ENCODE results near the gene CLPTM1. TPM values are rescaled to one million over a fixed set of nuclear protein-coding genes. Genes with fewer than 3 reads are reported as not detected.

The CLPTM1 gene, protein sequence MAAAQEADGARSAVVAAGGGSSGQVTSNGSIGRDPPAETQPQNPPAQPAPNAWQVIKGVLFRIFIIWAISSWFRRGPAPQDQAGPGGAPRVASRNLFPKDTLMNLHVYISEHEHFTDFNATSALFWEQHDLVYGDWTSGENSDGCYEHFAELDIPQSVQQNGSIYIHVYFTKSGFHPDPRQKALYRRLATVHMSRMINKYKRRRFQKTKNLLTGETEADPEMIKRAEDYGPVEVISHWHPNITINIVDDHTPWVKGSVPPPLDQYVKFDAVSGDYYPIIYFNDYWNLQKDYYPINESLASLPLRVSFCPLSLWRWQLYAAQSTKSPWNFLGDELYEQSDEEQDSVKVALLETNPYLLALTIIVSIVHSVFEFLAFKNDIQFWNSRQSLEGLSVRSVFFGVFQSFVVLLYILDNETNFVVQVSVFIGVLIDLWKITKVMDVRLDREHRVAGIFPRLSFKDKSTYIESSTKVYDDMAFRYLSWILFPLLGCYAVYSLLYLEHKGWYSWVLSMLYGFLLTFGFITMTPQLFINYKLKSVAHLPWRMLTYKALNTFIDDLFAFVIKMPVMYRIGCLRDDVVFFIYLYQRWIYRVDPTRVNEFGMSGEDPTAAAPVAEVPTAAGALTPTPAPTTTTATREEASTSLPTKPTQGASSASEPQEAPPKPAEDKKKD
- polyA plus RNA-seq (44.6 to 74.6 TPM (median 47.1 TPM) in 3 replicates), polyA minus RNA-seq (80.3 to 169 TPM (median 87.7 TPM) in 3 replicates)
- 167 TPM for polyA plus RNA-seq (2011; ENCODE audit: low read depth)
- 53.5 and 67.8 TPM in 2 replicates for polyA plus RNA-seq (2011; cell fraction: cytosol; rRNA removed)
- 88.7 and 102 TPM in 2 replicates for polyA plus RNA-seq (2011; cell fraction: nucleus; rRNA removed)
- 66.0 and 67.4 TPM in 2 replicates for polyA plus RNA-seq (2012; ENCODE audit: low replicate concordance)
- polyA minus RNA-seq (2011; cell fraction: cytosol; rRNA and poly(A)+ RNA removed), result 92.7 TPM
- 63.9 and 65.5 TPM in 2 replicates for polyA minus RNA-seq (2011; cell fraction: nucleus; rRNA and poly(A)+ RNA removed)

DNA sequence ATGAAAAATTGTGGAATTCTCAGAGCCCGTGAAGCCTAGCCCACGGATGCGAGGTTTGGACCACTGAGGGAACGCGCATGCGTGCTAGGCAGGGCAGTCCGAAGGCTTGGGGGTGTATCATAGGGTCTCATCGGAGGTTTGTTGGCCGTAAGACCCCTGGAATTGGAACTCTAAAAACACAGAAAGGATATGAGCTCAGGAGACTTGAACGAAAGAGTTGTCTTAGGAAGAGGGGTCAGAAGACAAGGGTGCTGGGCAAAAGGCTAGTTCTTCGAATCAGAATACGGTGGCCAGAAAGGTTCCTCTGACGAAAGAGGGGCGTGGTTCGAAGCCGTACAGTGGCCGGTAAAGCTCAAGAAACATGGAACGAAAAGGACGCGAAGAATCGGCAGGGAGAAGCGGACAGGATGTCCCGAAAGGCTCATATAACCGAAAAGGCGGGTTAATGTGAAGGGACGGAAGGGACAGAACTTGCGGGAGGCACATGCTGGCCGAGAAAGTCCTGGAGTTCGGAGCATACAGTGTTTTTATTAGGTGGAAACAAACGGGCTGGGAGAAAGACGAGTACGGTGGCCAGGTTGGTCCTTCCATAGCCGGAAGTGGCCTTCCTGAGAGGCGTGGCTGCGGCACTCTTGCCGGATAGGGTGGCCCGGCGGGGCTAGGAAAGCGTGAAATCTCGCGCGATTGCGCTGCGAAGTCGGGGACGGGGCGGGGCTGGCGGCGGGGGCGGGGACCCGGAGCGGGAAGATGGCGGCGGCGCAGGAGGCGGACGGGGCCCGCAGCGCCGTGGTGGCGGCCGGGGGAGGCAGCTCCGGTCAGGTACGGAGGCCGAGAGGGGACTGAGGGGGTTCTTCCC is at the start of gene CLPTM1:
Gene CLPTM1 (plus strand): TSS at position 732 of the 856 bp plus-strand sequence. CDS start 16 bp downstream, at position 748.
- no peaks in the 10 kb centered on the region for H3K27me3 ChIP-seq (ENCODE audit: control insufficient read depth, extremely low read depth, insufficient read depth, low read length)
- peaks cover 3 to 10% of the 10 kb centered on the region in 2 experiments for H3K36me3 ChIP-seq (ENCODE audit: control insufficient read depth in 2 of 2, extremely low read depth in 1 of 2, insufficient read depth in 2 of 2, low read length in 2 of 2)
- peaks cover 23% of the 10 kb centered on the region for H3K4me1 ChIP-seq (ENCODE audit: control insufficient read depth, extremely low read depth, insufficient read depth, low read length)
- peaks cover 6% of the 10 kb centered on the region for H4K20me1 ChIP-seq (ENCODE audit: control insufficient read depth, extremely low read depth, insufficient read depth, low read length)
- peak within 1 kb of the TSS; percentile 99 for H3K9ac ChIP-seq (ENCODE audit: control insufficient read depth, extremely low read depth, insufficient read depth, low read length)
- no peaks in the 10 kb centered on the region for H3K9me1 ChIP-seq (ENCODE audit: control insufficient read depth, extremely low read depth, insufficient read depth, low read length)
- H3K4me2 ChIP-seq (ENCODE audit: control insufficient read depth, extremely low read depth, insufficient read depth, low read depth, low read length), result peak within 1 kb of the TSS; percentile 96
- peak within 1 kb of the TSS; percentile 77 to 100 (median 96) for H3K4me3 ChIP-seq (ENCODE audit: control insufficient read depth in 2 of 3, extremely low read depth in 1 of 3, insufficient read depth in 2 of 3, low read depth in 1 of 3, low read length in 3 of 3)
- TF ChIP-seq CTCF (optimal IDR thresholded peaks at IDR 0.05 in 1 of 3, IDR thresholded peaks at IDR 0.05 in 1 of 3, conservative IDR thresholded peaks at IDR 0.05 in 1 of 3; ENCODE audit: extremely low read depth in 1 of 3, insufficient read depth in 2 of 3, low read length in 3 of 3), result no peak
- TF ChIP-seq EZH2 (IDR thresholded peaks at IDR 0.05; ENCODE audit: low read length), result no peak
- peak within 1 kb of the TSS; percentile 99 for H3K27ac ChIP-seq (ENCODE audit: control insufficient read depth, insufficient read depth, low read length)
- peak within 1 kb of the TSS; percentile 100 for H2AFZ ChIP-seq (ENCODE audit: control insufficient read depth, low read length)
- no peaks in the 10 kb centered on the region for H3K9me3 ChIP-seq (ENCODE audit: control insufficient read depth, low read depth, low read length)
- FAIRE-seq (peak; percentile 5), DNase-seq (ENCODE audit: low read depth, low spot score) (peak; percentile 75)
- dilution Hi-C loops (cut with MboI; ENCODE audit: extremely low pct_ligation_motif_present, low sequenced_read_pairs), result no loop called here
- peaks cover 49% of the 10 kb centered on the region for H3K79me2 ChIP-seq (ENCODE audit: control insufficient read depth, insufficient read depth, low read length)

- dilution Hi-C loops (cut with MboI; ENCODE audit: extremely low pct_ligation_motif_present, low sequenced_read_pairs), result no loop called here
- Histone ChIP-seq H3K4me2 (ENCODE audit: control insufficient read depth, extremely low read depth, insufficient read depth, low read depth, low read length) (peak within 1 kb of the TSS; percentile 55), H3K36me3 (ENCODE audit: control insufficient read depth in 2 of 2, extremely low read depth in 1 of 2, insufficient read depth in 2 of 2, low read length in 2 of 2) (peaks cover 12 to 19% of the 10 kb centered on the region in 2 experiments), H3K9me3 (ENCODE audit: control insufficient read depth, low read depth, low read length) (no peaks in the 10 kb centered on the region), H4K20me1 (ENCODE audit: control insufficient read depth, extremely low read depth, insufficient read depth, low read length) (peaks cover 3% of the 10 kb centered on the region), H3K9ac (ENCODE audit: control insufficient read depth, extremely low read depth, insufficient read depth, low read length) (peak within 1 kb of the TSS; percentile 30), H3K4me3 (ENCODE audit: control insufficient read depth in 2 of 3, extremely low read depth in 1 of 3, insufficient read depth in 2 of 3, low read depth in 1 of 3, low read length in 3 of 3) (peak within 1 kb of the TSS in 2 of 3 experiments; percentile 32 to 38), H3K9me1 (ENCODE audit: control insufficient read depth, extremely low read depth, insufficient read depth, low read length) (no peaks in the 10 kb centered on the region), H3K79me2 (ENCODE audit: control insufficient read depth, insufficient read depth, low read length) (no peaks in the 10 kb centered on the region), H2AFZ (ENCODE audit: control insufficient read depth, low read length) (peak within 1 kb of the TSS; percentile 43), H3K27ac (ENCODE audit: control insufficient read depth, insufficient read depth, low read length) (no peak within 1 kb of the TSS), H3K4me1 (ENCODE audit: control insufficient read depth, extremely low read depth, insufficient read depth, low read length) (peaks cover 3% of the 10 kb centered on the region), H3K27me3 (ENCODE audit: control insufficient read depth, extremely low read depth, insufficient read depth, low read length) (peaks cover 9% of the 10 kb centered on the region)
- DNase-seq (ENCODE audit: low read depth, low spot score), result no peak
- TF ChIP-seq CTCF (optimal IDR thresholded peaks at IDR 0.05 in 1 of 3, IDR thresholded peaks at IDR 0.05 in 1 of 3, conservative IDR thresholded peaks at IDR 0.05 in 1 of 3; ENCODE audit: extremely low read depth in 1 of 3, insufficient read depth in 2 of 3, low read length in 3 of 3) (no peak), EZH2 (IDR thresholded peaks at IDR 0.05; ENCODE audit: low read length) (no peak)
- no peak for FAIRE-seq
Observed at GRCh38 chr19:44905437-44906160, 49.6 kb upstream of the CLPTM1 start, which contains the start of gene APOE. APOE (plus strand) TSS chr19:44905796; CDS start chr19:44906625, 829 bp downstream.

Measured in keratinocyte (primary cell).